PC-9 (cell line): ENCODE data around the gene ARL8A.
"Not testable (repeated sequence)": the region's sequence is repeated elsewhere in the genome, so short reads cannot be mapped to it uniquely, and the experiment has no call there.

Experiments used
- EZH2 ChIP-seq: fragments of 200-600 bp; sonication (generic); IDR thresholded peaks from 2 replicates; pipeline ENCODE4 v1.8.0; 2017; ENCODE audit warnings: antibody characterized with exemption, low read depth
- TF ChIP-seq, protein P1 (sequence below): fragments of 200-600 bp; sonication (generic); conservative IDR thresholded peaks from 2 replicates; pipeline ENCODE4 v1.6.1; 2017; ENCODE audit warnings: mixed run types, antibody characterized with exemption, mild to moderate bottlenecking, moderate library complexity

DNA sequence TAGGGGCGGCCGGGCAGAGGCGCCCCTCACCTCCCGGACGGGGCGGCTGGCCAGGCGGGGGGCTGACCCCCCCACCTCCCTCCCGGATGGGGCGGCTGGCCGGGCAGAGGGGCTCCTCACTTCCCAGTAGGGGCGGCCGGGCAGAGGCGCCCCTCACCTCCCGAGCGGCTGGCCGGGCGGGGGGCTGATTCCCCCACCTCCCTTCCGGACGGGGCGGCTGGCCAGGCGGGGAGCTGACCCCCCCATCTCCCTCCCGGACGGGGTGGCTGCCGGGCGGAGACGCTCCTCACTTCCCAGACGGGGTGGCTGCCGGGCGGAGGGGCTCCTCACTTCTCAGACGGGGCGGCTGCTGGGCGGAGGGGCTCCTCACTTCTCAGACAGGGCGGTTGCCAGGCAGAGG is 46.9 kb upstream of the ARL8A start:
- TF ChIP-seq, protein P1, sequence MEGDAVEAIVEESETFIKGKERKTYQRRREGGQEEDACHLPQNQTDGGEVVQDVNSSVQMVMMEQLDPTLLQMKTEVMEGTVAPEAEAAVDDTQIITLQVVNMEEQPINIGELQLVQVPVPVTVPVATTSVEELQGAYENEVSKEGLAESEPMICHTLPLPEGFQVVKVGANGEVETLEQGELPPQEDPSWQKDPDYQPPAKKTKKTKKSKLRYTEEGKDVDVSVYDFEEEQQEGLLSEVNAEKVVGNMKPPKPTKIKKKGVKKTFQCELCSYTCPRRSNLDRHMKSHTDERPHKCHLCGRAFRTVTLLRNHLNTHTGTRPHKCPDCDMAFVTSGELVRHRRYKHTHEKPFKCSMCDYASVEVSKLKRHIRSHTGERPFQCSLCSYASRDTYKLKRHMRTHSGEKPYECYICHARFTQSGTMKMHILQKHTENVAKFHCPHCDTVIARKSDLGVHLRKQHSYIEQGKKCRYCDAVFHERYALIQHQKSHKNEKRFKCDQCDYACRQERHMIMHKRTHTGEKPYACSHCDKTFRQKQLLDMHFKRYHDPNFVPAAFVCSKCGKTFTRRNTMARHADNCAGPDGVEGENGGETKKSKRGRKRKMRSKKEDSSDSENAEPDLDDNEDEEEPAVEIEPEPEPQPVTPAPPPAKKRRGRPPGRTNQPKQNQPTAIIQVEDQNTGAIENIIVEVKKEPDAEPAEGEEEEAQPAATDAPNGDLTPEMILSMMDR = not testable (repeated sequence)
- TF ChIP-seq EZH2 = not testable (repeated sequence)
